HEK293 (cell line): ENCODE measurements around the gene PKP3.

Source experiments
- CTCF ChIA-PET: fragments of 350-600 bp; formaldehyde crosslinking; extraction: SDS; loops from one replicate; lab custom pipeline; 2021; ENCODE audit warnings: antibody characterized with exemption; lab: Yijun Ruan, JAX
- POLR2A ChIA-PET: fragments of 300-600 bp; formaldehyde crosslinking; extraction: SDS; loops from one replicate; lab custom pipeline; 2020; ENCODE audit warnings: antibody characterized with exemption, inconsistent platforms; lab: Yijun Ruan, JAX
- H3K27ac ChIP-seq: fragments of 200-500 bp; sonication (Bioruptor generic); 2 replicates; pipeline ENCODE4 v1.5.1; 2014; ENCODE audit warnings: low read depth, low read length, control low read depth, inconsistent platforms; ENCODE audit errors: extremely low read depth
- H3K36me3 ChIP-seq, 2 experiments: fragments of 200-500 bp in 1 of 2; sonication (Bioruptor generic) in 1 of 2; 1 replicate in 1 of 2; 2 replicates in 1 of 2; pipeline ENCODE4 v1.5.1; 2014 to 2017; ENCODE audit warnings: inconsistent platforms in 2 of 2, low read length in 2 of 2; ENCODE audit not compliant: control insufficient read depth in 2 of 2, insufficient read depth in 1 of 2
- H3K4me1 ChIP-seq: fragments of 200-500 bp; sonication (Bioruptor generic); 2 replicates; pipeline ENCODE4 v1.5.1; 2014; ENCODE audit warnings: mild to moderate bottlenecking, low read length, inconsistent platforms; ENCODE audit not compliant: control insufficient read depth, insufficient read depth
- H3K4me3 ChIP-seq: 2 replicates; pipeline ENCODE4 v1.5.1; 2011; ENCODE audit warnings: low read depth, mild to moderate bottlenecking, control low read depth, low read length, moderate library complexity
- H3K9me3 ChIP-seq: fragments of 200-500 bp; sonication (Bioruptor generic); 2 replicates; pipeline ENCODE4 v1.5.1; 2014; ENCODE audit warnings: low read depth, low read length, inconsistent platforms; ENCODE audit not compliant: control insufficient read depth, insufficient read depth
- GLIS2 ChIP-seq: fragments of 450-650 bp; formaldehyde crosslinking; IDR thresholded peaks from 2 replicates; pipeline ENCODE4 v1.5.1; 2016; ENCODE audit warnings: missing biosample characterization, missing genetic modification characterization
- KLF1 ChIP-seq: fragments of 450-650 bp; formaldehyde crosslinking; IDR thresholded peaks from 2 replicates; pipeline ENCODE4 v1.5.1; 2016; ENCODE audit warnings: missing biosample characterization, missing genetic modification characterization
- SALL2 ChIP-seq: fragments of 450-650 bp; formaldehyde crosslinking; IDR thresholded peaks from 2 replicates; pipeline ENCODE4 v1.5.0; 2017; ENCODE audit warnings: missing biosample characterization, mild to moderate bottlenecking, missing genetic modification characterization, borderline replicate concordance
- SCRT1 ChIP-seq: fragments of 450-650 bp; formaldehyde crosslinking; IDR thresholded peaks from 2 replicates; pipeline ENCODE4 v1.5.1; 2016; ENCODE audit warnings: missing biosample characterization, missing genetic modification characterization, borderline replicate concordance
- TSHZ1 ChIP-seq: fragments of 450-650 bp; formaldehyde crosslinking; IDR thresholded peaks from 2 replicates; pipeline ENCODE4 v1.5.1; 2016; ENCODE audit warnings: missing biosample characterization, missing genetic modification characterization, borderline replicate concordance
- YY1 ChIP-seq: fragments of 450-650 bp; formaldehyde crosslinking; IDR thresholded peaks from 2 replicates; pipeline ENCODE4 v1.5.1; 2018; ENCODE audit warnings: missing biosample characterization, missing genetic modification characterization
- ZBTB17 ChIP-seq: fragments of 450-650 bp; formaldehyde crosslinking; IDR thresholded peaks from 2 replicates; pipeline ENCODE4 v1.5.1; 2016; ENCODE audit warnings: missing biosample characterization, missing genetic modification characterization
- ZBTB6 ChIP-seq: fragments of 450-650 bp; formaldehyde crosslinking; IDR thresholded peaks from 2 replicates; pipeline ENCODE4 v1.5.1; 2017; ENCODE audit warnings: missing biosample characterization, missing genetic modification characterization
- ZNF184 ChIP-seq: fragments of 450-650 bp; IDR thresholded peaks from 2 replicates; pipeline ENCODE4 v1.5.1; 2018; ENCODE audit warnings: missing biosample characterization, mild to moderate bottlenecking, missing genetic modification characterization
- ZNF248 ChIP-seq: fragments of 450-650 bp; formaldehyde crosslinking; IDR thresholded peaks from 2 replicates; pipeline ENCODE4 v1.5.1; 2017; ENCODE audit warnings: missing biosample characterization, missing genetic modification characterization
- ZNF362 ChIP-seq: fragments of 450-650 bp; formaldehyde crosslinking; IDR thresholded peaks from 2 replicates; pipeline ENCODE4 v1.5.1; 2016; ENCODE audit warnings: missing biosample characterization, missing genetic modification characterization
- ZNF391 ChIP-seq: fragments of 450-650 bp; formaldehyde crosslinking; IDR thresholded peaks from 2 replicates; pipeline ENCODE4 v1.5.1; 2016; ENCODE audit warnings: low read depth, missing biosample characterization, missing genetic modification characterization, borderline replicate concordance
- ZNF423 ChIP-seq: fragments of 450-650 bp; formaldehyde crosslinking; IDR thresholded peaks from 2 replicates; pipeline ENCODE4 v1.5.1; 2016; ENCODE audit warnings: missing biosample characterization, missing genetic modification characterization
- ZNF510 ChIP-seq: fragments of 450-650 bp; formaldehyde crosslinking; IDR thresholded peaks from 2 replicates; pipeline ENCODE4 v1.5.1; 2018; ENCODE audit warnings: mild to moderate bottlenecking, missing genetic modification characterization, missing biosample characterization; ENCODE audit not compliant: insufficient replicate concordance
- ZNF544 ChIP-seq: fragments of 450-650 bp; formaldehyde crosslinking; IDR thresholded peaks from 2 replicates; pipeline ENCODE4 v1.5.0; 2017; ENCODE audit warnings: missing biosample characterization, missing genetic modification characterization
- ZNF548 ChIP-seq: fragments of 450-650 bp; formaldehyde crosslinking; IDR thresholded peaks from 2 replicates; pipeline ENCODE4 v1.5.1; 2016; ENCODE audit warnings: missing biosample characterization, missing genetic modification characterization
- ZNF549 ChIP-seq: fragments of 450-650 bp; IDR thresholded peaks from 2 replicates; pipeline ENCODE4 v1.5.1; 2018; ENCODE audit warnings: missing biosample characterization, missing genetic modification characterization, mild to moderate bottlenecking, inconsistent platforms, moderate library complexity
- ZNF600 ChIP-seq: fragments of 450-650 bp; formaldehyde crosslinking; IDR thresholded peaks from 2 replicates; pipeline ENCODE4 v1.5.1; 2016; ENCODE audit warnings: missing biosample characterization, missing genetic modification characterization
- ZNF610 ChIP-seq: fragments of 450-650 bp; formaldehyde crosslinking; IDR thresholded peaks from 2 replicates; pipeline ENCODE4 v1.5.1; 2016; ENCODE audit warnings: missing biosample characterization, missing genetic modification characterization, borderline replicate concordance
- ZNF658 ChIP-seq: fragments of 450-650 bp; formaldehyde crosslinking; IDR thresholded peaks from 2 replicates; pipeline ENCODE4; 2016; ENCODE audit warnings: missing biosample characterization, missing genetic modification characterization
- ZNF76 ChIP-seq: fragments of 450-650 bp; formaldehyde crosslinking; IDR thresholded peaks from 2 replicates; pipeline ENCODE4; 2016; ENCODE audit warnings: low read depth, missing biosample characterization, missing genetic modification characterization, borderline replicate concordance
- ZNF768 ChIP-seq: fragments of 450-650 bp; formaldehyde crosslinking; IDR thresholded peaks from 2 replicates; pipeline ENCODE4 v1.5.1; 2018; ENCODE audit warnings: missing biosample characterization, mild to moderate bottlenecking, missing genetic modification characterization

Gene PKP3

GRCh38 chr11:377883-378500 is 16.0 kb upstream of the PKP3 start:
- Histone ChIP-seq H3K27ac (no peak overlapping the region), H3K4me3 (no peak overlapping the region), H3K4me1 (no peaks in the 10 kb centered on the region), H3K9me3 (no peaks in the 10 kb centered on the region), H3K36me3 (peaks cover 0 to 68% of the 10 kb centered on the region in 2 experiments; a peak in 1 of 3 replicates)
- ChIA-PET POLR2A (interaction anchor here (1.1 kb wide), 1 partner anchor 171 kb away, joined by 3 read pairs; the partner anchor contains the start of genes BET1L and RIC8A), CTCF (no interaction called here)
- TF ChIP-seq ZNF600 (tag by site-specific recombination) (peak; percentile 100), ZBTB17 (tag by site-specific recombination) (peak; percentile 72), ZNF658 (tag by site-specific recombination) (no peak)

GRCh38 chr11:379205-380094 is 14.6 kb upstream of the PKP3 start:
- Histone ChIP-seq H3K27ac (no peak overlapping the region), H3K36me3 (peaks cover 0 to 55% of the 10 kb centered on the region in 2 experiments; a peak in 1 of 3 replicates), H3K4me3 (no peak overlapping the region), H3K9me3 (no peaks in the 10 kb centered on the region), H3K4me1 (no peaks in the 10 kb centered on the region)
- TF ChIP-seq ZNF549 (tag by site-specific recombination) (no peak), ZNF768 (no peak), ZNF423 (tag by site-specific recombination) (no peak), ZBTB6 (tag by site-specific recombination) (no peak), ZNF544 (tag by site-specific recombination) (no peak), ZNF362 (tag by site-specific recombination) (no peak), ZNF548 (tag by site-specific recombination) (no peak), YY1 (no peak), ZNF184 (tag by site-specific recombination) (no peak), SCRT1 (tag by site-specific recombination) (no peak)
- ChIA-PET CTCF (no interaction called here), POLR2A (no interaction called here)

- POLR2A ChIA-PET: no interaction called here
- CTCF ChIA-PET: no interaction called here
- Histone ChIP-seq H3K4me1 (no peaks in the 10 kb centered on the region), H3K36me3 (peaks cover 0 to 55% of the 10 kb centered on the region in 2 experiments; a peak in 1 of 3 replicates), H3K9me3 (no peaks in the 10 kb centered on the region), H3K27ac (no peak overlapping the region), H3K4me3 (no peak overlapping the region)
- no peak for TF ChIP-seq ZNF248 (tag by site-specific recombination)
- TF ChIP-seq ZNF391 (tag by site-specific recombination): no peak
- no peak for TF ChIP-seq KLF1 (tag by site-specific recombination)
- no peak for TF ChIP-seq ZNF76
- no peak for TF ChIP-seq ZNF600 (tag by site-specific recombination)
- TF ChIP-seq SALL2: no peak
- no peak for TF ChIP-seq ZNF510 (tag by site-specific recombination)
- no peak for TF ChIP-seq GLIS2
- no peak for TF ChIP-seq ZNF610 (tag by site-specific recombination)
- TF ChIP-seq TSHZ1 (tag by site-specific recombination): no peak
Measured at GRCh38 chr11:380095-380480, 13.9 kb upstream of the PKP3 start.
